Forelimb muscle (tissue), 1 donor: ENCODE measurements around the gene MBNL2. TPM values are rescaled to one million over a fixed set of nuclear protein-coding genes. Genes with fewer than 3 reads are reported as not detected.

Experiments used
- DNase-seq: peaks from one replicate; pipeline ENCODE4 v3.0.0-alpha.2; 2013; ENCODE audit warnings: low read depth
- polyA plus RNA-seq: library from polyadenylated mRNA; unstranded; fragments of 120-200 nt; gene quantifications from one replicate; pipeline ENCODE4 v1.2.1, GENCODE V29; 2013; ENCODE audit not compliant: insufficient read length

MBNL2 gene
- polyA plus RNA-seq, 1 donor = 26.5 TPM

- no peak for DNase-seq
Observed at GRCh38 chr13:97300871-97301270, 78.7 kb downstream of the MBNL2 start.

DNA sequence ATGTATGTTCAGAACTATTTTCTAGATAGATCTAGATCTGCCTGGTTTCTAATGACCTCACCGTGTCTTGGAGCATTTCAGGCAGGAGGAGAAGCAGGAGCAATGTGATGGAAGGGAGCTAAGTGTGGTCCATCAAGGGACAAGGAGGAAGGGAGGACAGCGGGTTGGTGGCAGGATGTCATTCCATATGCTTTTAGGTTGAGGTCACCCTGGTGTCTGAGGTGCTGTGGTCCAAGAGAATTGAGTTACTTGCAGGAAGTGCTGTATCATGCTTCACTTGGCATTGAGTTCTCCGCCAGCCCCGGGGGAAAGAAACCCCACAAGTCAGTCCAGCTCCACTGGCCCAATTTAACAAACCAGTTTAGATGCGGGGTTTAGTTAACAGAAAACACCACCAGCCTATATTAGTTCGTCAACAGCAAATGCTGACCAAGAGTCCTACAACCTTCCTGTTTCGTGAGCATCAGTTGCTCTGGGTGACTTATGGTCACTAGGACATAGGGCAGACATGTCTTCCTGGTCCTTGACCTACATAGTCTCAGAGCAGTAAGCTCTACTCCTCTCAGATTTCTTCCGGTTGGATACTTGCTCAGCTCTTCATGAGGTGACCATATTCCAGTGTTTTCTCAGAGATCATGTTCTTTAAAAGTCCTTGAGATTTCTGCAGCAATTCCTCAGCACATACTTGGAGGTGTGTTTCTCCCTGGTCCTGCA, 79.4 kb downstream of the MBNL2 start:
- DNase-seq = no peak

DNA sequence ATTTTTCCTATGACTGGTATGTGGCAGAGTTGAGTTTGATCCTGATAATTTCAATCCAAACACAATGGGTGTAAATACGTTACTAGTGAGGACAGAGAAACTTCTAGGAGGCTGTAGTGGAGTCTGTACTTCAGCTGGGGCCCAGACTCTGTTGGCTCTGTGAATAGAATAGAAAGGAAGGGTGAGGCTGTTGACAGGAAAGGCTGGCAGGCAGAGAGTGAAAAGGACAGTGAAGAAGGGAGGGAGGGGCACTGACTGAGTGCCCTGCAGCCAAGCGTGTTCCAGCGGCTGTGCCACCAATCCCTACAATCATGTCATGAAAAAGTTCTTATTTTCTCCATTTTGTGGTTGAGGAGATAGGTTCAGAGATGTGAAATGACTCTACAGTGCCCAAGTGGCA, 80.5 kb downstream of the MBNL2 start:
- DNase-seq = no peak

GRCh38 chr13:97306106-97306505, 84.0 kb downstream of the MBNL2 start:
- no peak for DNase-seq

DNA sequence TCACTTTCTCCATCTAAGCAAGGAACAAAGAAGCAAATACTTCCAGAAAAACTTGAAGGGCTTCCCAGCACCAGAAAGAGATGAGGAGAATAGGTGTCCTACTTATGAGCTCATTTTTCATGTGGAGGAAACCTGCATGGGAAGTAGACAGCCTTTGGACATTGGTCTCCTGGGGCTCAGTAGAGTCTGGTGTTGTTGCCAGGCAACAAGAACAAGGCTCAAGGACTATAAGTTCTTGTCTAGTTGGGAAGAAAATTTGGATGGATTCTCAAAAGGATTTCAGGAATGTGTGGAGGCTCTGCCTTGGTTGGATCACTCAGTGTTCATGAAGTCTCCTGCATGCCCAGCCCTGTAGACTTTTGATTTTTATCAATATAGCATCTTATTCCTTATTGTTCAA, 84.5 kb downstream of the MBNL2 start:
- no peak for DNase-seq

- DNase-seq = no peak
Observed at GRCh38 chr13:97307118-97307881, 85.2 kb downstream of the MBNL2 start.

GRCh38 chr13:97307882-97308624, 85.9 kb downstream of the MBNL2 start:
- no peak for DNase-seq

DNA sequence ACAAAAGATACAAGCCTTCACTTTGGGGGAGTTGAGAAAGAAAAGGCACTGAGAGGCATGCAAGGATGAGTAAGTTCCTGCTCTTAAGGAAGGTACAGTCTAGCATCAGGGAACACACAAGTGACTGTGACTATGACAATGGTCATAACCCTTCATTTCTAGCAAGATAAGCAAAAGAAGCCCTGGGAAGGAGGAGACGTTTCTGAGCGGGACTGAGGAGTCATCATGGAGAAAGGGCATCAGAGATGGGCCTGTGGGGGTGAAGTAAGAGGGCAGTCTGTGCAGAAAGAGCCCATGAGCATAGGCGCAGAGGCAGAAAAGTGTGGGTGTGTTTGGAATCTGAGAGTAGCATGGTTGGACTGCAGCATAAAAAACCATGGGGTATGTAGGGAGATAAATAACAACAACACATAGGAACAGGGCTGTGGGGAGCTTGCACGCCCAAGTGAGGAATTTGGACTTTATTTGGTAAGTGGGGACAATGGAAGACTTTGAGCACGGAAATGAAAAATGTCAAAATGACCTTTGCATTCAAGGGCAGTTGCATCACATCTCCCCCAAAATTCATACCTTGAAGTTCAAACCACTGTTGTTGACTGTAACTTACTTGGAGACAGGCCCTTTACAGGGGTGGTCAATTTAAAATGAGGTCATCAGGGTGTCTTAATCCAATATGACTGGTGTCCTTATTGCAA, 86.7 kb downstream of the MBNL2 start:
- no peak for DNase-seq

DNA sequence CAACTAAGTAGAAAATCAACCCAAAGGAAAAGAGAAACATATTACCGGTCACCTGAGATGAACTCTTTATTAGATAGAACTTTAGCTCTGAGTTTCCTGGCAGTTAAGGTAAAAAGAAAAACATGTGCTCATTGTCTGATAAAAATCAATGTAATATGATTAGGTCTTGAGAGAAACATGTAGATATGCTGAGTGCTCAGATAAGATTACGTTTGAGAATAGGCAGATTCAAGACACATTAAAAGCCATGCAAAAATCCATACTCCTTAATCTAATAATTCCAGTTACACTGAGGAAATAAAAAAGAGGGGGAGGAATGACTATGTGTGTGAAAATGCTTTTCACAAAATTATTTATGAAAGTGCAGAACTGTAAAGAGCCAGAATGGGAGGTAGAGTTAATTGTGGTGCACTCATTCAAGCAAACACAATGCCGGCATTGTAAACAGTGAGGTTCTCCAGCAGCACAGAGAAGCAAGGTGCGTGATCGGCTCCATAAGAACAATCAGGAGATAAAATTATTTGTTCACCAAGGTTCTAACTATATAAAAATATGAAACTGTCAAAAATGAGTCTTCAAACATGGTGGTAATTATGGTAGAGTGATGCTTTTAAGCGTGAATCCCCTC, 88.8 kb downstream of the MBNL2 start:
- no peak for DNase-seq

- DNase-seq = no peak
Observed at GRCh38 chr13:97311956-97312355, 89.8 kb downstream of the MBNL2 start.

DNA sequence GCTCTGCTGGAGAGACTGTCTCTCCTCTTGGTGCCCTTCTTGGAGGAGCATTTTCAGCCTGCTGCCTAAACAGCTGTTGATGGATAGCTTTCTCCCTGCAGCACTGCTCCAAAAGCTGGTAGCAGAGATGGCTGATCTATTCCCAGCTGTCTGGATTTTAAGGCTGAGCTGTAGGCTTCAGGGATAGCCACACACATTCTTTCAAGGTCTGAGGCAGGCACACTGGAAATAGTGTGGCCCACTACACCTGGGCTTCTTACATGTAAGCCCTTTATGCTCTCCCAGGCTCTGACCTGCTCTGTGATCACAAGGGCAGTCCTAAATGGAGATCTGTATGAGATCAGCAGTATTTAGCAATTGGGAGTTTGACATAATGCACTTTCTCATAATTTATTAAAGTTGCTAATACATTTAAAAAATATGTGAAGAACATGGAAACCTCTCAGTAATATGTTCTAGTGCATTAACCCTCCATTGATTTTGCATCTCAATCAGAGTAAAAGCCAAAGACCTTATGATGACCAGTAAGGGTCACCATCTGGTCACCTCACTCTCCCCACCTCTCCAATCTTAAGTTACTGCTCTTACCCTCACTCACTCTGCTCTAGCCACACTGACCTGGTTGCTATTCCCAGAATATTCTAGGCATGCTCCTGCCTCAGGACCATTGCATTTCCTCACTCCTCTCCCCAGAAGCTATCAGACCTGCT, 91.6 kb downstream of the MBNL2 start:
- no peak for DNase-seq

DNA sequence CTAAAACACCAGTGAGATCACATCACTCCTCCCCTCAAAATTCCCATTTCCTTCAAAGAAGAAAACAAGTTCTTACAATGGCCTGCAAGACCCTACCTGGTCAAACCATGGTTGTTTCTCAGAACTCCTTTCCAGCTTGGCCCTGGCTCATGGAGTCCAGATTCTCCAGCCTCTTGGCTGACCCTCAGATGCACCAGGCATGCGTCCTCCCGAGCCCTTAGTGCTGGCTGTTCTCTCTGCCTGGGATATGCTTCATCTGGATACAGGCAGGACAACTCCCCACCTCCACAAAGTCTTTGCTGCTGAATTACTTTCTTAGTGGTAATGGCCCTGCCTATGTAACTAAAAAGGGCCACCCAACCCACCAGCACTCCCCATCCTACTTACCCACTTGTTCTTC, 94.3 kb downstream of the MBNL2 start:
- DNase-seq = no peak

GRCh38 chr13:97317933-97318332, 95.8 kb downstream of the MBNL2 start:
- no peak for DNase-seq

GRCh38 chr13:97318532-97318931, 96.4 kb downstream of the MBNL2 start:
- no peak for DNase-seq

- no peak for DNase-seq
Observed at GRCh38 chr13:97319113-97319720, 97.1 kb downstream of the MBNL2 start.

- DNase-seq = no peak
Observed at GRCh38 chr13:97321101-97321500, 99.0 kb downstream of the MBNL2 start.

GRCh38 chr13:97321616-97322321, 99.6 kb downstream of the MBNL2 start:
- no peak for DNase-seq

- no peak for DNase-seq
Observed at GRCh38 chr13:97322740-97323342, 100.7 kb downstream of the MBNL2 start.

GRCh38 chr13:97324115-97324514, 102.0 kb downstream of the MBNL2 start:
- DNase-seq = no peak
